Gastrocnemius medialis (tissue), 4 donors: ENCODE results near the gene KRT82. TPM values are rescaled to one million over a fixed set of nuclear protein-coding genes. Genes with fewer than 3 reads are reported as not detected.

Source experiments
- ATAC-seq, 2 donors: fragments of 150-250 bp; one replicate each; pipeline ENCODE4 v1.9.1; 2016
- DNase-seq, 2 donors: peaks; one replicate each; pipeline ENCODE4 v3.0.0-alpha.2; 2019
- H3K27ac ChIP-seq, 4 donors: fragments of 200-600 bp; sonication (generic); 1 replicate in 1 of 4; 2 replicates in 3 of 4; pipeline ENCODE4 v1.5.1; 2016 to 2018; ENCODE audit warnings: mild to moderate bottlenecking in 2 of 4, moderate library complexity in 1 of 4
- H3K27me3 ChIP-seq, 3 donors: fragments of 200-600 bp; sonication (generic) in 2 of 3; 1 replicate in 1 of 3; 2 replicates in 2 of 3; pipeline versions ENCODE4 v1.5.1 to v1.6.0; 2016 to 2019; ENCODE audit warnings: mild to moderate bottlenecking in 1 of 3, moderate library complexity in 1 of 3
- H3K36me3 ChIP-seq, 2 donors: fragments of 200-600 bp; sonication (generic) in 1 of 2; one replicate each; pipeline ENCODE4 v1.5.1; 2017 to 2018
- H3K4me1 ChIP-seq, 2 donors: fragments of 200-600 bp; sonication (generic) in 1 of 2; one replicate each; pipeline ENCODE4 v1.5.1; 2016 to 2017; ENCODE audit warnings: mild to moderate bottlenecking in 2 of 2
- H3K4me3 ChIP-seq, 4 donors: fragments of 200-600 bp; sonication (generic) in 3 of 4; 1 replicate in 1 of 4; 2 replicates in 3 of 4; pipeline ENCODE4 v1.5.1; 2016 to 2019; ENCODE audit warnings: mild to moderate bottlenecking in 2 of 4
- H3K9me3 ChIP-seq, 3 donors: fragments of 200-600 bp; sonication (generic) in 2 of 3; 1 replicate in 1 of 3; 2 replicates in 2 of 3; pipeline ENCODE4 v1.5.1; 2016 to 2019
- CTCF ChIP-seq, 5 experiments: fragments of 450-650 bp in 3 of 5; fragments of 200-600 bp in 2 of 5; sonication (generic) in 2 of 5; IDR thresholded peaks in 4 of 5; conservative IDR thresholded peaks in 1 of 5; 1 replicate in 4 of 5; 2 replicates in 1 of 5; pipeline ENCODE4 v1.5.1; 2016 to 2019; ENCODE audit warnings: antibody characterized with exemption in 5 of 5, mild to moderate bottlenecking in 3 of 5, moderate library complexity in 3 of 5
- POLR2A ChIP-seq, 2 donors: fragments of 450-650 bp; IDR thresholded peaks; one replicate each; pipeline ENCODE4 v1.6.1; 2017; ENCODE audit warnings: antibody characterized with exemption in 2 of 2, mild to moderate bottlenecking in 2 of 2, moderate library complexity in 2 of 2
- in situ Hi-C, 4 donors: fragments of 200-750 bp; cut with MboI; loops; one replicate each; pipeline versions ENCODE4 v1.15.0 to v1.8.0; 2017; ENCODE audit warnings: low sequenced_read_pairs in 4 of 4
- intact Hi-C: fragments of 100-400 bp; cut with DNase I; formaldehyde crosslinking; loops from one replicate; pipeline ENCODE4 v1.15.1; 2023; ENCODE audit warnings: low total_unique reads
- total RNA-seq, 4 donors: library from RNA; depleted of rRNA; stranded (reverse); fragments of >200 nt; gene quantifications; one replicate each; pipeline versions ENCODE4 v1.1.0 to v1.2.3, GENCODE V29; 2016

The KRT82 gene
- total RNA-seq, 4 donors from 2014 or later, result not detected

DNA sequence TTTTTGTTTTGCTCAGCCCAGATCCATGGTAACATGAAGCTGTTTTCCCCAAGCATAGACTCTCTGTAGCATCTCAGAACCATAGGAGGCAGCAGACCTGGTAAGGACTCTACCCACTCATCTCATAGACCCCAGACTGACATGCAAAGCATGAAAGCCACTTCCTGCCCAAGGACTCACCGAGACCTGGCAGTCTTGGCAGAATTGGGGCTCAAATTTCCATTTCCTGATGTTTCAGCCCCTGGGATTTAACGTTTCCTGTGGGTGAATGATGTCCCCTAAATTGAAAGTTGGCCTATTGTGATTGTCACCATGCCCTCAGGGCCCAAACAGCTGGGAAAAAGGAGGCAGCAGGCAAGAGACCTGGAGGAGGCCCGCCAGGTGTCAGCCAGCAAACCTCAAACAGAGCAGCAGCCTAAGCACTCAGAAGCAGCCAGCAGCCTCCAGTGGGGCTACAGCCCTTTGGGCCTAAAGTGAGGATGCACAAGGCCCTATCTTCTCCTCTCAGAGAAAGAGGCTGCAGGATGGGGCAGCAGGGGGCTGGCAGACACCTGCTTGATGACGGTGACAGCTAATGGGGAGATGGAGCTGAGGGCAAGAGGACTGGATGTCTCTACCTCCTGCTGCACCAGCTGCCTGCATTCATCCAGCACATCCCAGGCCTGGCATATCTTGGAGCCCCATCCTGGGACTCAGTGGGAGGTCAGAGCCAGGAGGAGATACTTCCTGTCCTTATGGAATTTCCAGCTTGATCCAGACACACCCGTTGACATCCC, 47.4 kb downstream of the KRT82 start:
- intact Hi-C loops, result no loop called here
- Histone ChIP-seq H3K27ac (no peak overlapping the region), H3K36me3 (no peaks in the 10 kb centered on the region), H3K4me1 (no peaks in the 10 kb centered on the region), H3K27me3 (peaks cover 0 to 7% (median 6%) of the 10 kb centered on the region in 3 donors), H3K4me3 (no peak overlapping the region), H3K9me3 (no peaks in the 10 kb centered on the region)
- DNase-seq, result peak in 1 of 2 donors; percentile 3
- in situ Hi-C loops, result no loop called here
- no peak for ATAC-seq
- no peak for TF ChIP-seq CTCF (IDR thresholded peaks at IDR 0.05 in 4 of 5, conservative IDR thresholded peaks at IDR 0.05 in 1 of 5)
- TF ChIP-seq POLR2A (IDR thresholded peaks at IDR 0.05), result no peak

DNA sequence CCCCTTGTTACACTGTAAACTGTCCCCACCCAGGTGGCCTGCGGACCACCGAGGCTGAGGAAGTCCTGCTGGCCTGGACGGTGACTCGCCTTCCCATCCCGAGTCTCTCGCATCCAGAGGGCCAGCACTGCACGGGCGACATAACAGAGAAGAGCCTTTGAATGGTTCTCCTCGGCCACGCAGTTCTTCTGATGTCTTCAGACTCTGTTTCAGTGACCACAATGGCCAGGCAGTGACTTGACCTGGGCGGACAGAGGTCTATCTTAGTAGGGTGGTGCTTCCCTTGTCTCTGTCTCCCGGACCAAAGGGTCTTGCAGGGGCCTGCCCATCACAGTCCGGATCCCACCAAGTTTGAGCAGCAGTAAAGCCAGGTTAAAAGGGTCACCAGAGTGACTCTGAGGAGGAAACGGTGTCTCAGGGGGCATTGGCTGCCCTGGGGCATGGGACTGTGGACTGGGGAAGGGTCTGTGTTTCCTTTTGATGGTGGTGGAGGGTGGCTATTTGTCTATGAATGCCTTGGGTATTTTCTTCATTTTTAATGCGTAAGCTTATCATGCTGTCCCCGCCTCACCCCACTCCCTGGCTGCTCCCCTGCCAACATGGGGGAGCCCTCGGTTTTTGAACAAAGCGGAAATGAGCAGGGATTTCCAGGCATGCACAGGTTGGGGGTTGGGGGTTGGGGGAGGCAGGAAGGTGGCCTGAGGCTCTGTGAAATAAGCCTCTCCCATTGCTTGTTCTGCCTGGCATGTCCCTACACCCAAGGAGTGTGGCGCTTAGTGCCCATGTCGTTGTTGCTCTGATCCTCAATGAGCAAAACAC, 49.2 kb downstream of the KRT82 start:
- no peaks in the 10 kb centered on the region for H3K9me3 ChIP-seq
- TF ChIP-seq POLR2A (IDR thresholded peaks at IDR 0.05) (no peak), CTCF (IDR thresholded peaks at IDR 0.05 in 4 of 5, conservative IDR thresholded peaks at IDR 0.05 in 1 of 5) (no peak)
- no peaks in the 10 kb centered on the region for H3K4me1 ChIP-seq
- in situ Hi-C loops, result no loop called here
- intact Hi-C loops, result no loop called here
- no peak for ATAC-seq
- no peak overlapping the region for H3K4me3 ChIP-seq
- no peaks in the 10 kb centered on the region for H3K36me3 ChIP-seq
- H3K27me3 ChIP-seq, result peaks cover 0 to 7% (median 6%) of the 10 kb centered on the region in 3 donors
- peak in 1 of 2 donors; percentile 2 for DNase-seq
- H3K27ac ChIP-seq, result no peak overlapping the region

DNA sequence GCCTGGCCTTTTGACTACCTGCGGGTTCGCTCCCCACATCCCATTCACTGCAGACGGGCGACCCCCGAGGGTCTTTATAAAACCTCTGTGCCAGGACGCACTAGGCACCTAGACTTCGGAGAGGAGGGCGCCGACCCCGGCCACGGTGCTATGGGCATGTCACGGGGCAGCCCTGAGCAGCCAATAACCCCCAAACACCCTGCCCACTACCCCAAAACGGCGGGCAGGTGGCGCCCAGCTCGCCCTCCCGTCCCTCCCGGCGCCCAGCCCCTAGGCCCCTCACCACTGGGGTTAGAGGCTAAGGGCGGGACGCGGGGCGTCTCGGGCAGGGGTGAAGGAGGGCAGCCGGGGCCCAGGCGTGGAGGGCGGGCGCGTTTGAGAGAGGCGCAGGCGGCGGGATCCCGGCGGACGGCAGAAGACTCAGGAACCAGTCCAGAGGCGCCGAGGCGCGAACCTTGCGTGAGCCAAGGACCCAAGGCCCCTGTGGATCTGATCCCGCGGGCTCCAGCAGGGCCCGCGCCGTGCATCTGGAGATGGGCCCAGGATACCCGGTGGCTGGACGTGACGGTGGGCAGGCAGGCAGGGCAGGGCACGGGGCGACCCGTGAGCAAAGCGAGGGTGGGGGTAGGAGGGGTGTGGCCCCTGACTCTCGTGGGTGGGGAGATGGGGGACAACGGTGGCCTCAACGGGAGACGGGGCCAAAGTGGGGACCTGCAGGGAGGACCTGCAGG, 49.9 kb downstream of the KRT82 start:
- intact Hi-C loops, result no loop called here
- in situ Hi-C loops, result no loop called here
- DNase-seq (peak in 1 of 2 donors; percentile 8), ATAC-seq (no peak)
- Histone ChIP-seq H3K4me1 (no peaks in the 10 kb centered on the region), H3K36me3 (no peaks in the 10 kb centered on the region), H3K9me3 (no peaks in the 10 kb centered on the region), H3K27ac (no peak overlapping the region), H3K4me3 (no peak overlapping the region), H3K27me3 (peaks cover 0 to 7% (median 6%) of the 10 kb centered on the region in 3 donors)
- TF ChIP-seq POLR2A (IDR thresholded peaks at IDR 0.05) (no peak), CTCF (IDR thresholded peaks at IDR 0.05 in 4 of 5, conservative IDR thresholded peaks at IDR 0.05 in 1 of 5) (no peak)

DNA sequence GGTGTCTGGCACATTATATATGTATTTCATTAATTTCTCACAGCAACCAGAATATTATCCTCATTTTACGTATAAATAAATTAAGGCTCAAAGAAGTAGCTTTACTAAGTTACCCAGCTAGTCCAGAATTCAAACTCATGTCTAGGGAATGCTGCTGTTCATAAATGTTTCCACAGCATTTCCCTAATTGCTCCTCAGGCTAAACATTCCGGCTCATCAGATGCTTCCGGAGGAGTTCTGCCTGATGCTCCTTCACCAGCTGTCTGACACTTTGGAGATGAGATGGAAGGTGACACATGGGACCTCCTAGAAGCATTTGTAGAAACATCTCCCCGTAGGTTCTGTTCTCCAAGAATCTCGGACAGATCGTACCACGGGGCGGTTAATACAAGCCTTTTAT, 51.0 kb downstream of the KRT82 start:
- Histone ChIP-seq H3K27ac (no peak overlapping the region), H3K36me3 (no peaks in the 10 kb centered on the region), H3K9me3 (no peaks in the 10 kb centered on the region), H3K4me1 (no peaks in the 10 kb centered on the region), H3K4me3 (no peak overlapping the region), H3K27me3 (peaks cover 0 to 7% (median 6%) of the 10 kb centered on the region in 3 donors)
- no peak for DNase-seq
- ATAC-seq, result no peak
- no peak for TF ChIP-seq POLR2A (IDR thresholded peaks at IDR 0.05)
- TF ChIP-seq CTCF (IDR thresholded peaks at IDR 0.05 in 4 of 5, conservative IDR thresholded peaks at IDR 0.05 in 1 of 5), result no peak
- intact Hi-C loops, result no loop called here
- in situ Hi-C loops, result no loop called here
